GM19455 (cell line): ENCODE data around the gene TMEM141.
A peak's percentile ranks its signal among the peaks of the same experiment; 100 is the strongest.
"Not testable (repeated sequence)": the region's sequence is repeated elsewhere in the genome, so short reads cannot be mapped to it uniquely, and the experiment has no call there.

Experiments
- ATAC-seq: cut with Tn5 transposase; IDR thresholded peaks from one replicate; pipeline ENCODE4 v1.9.1; 2021; ENCODE audit not compliant: unreplicated experiment

Gene TMEM141

GRCh38 chr9:136831002-136831719, 40.0 kb downstream of the TMEM141 start:
- no peak for ATAC-seq

- no peak for ATAC-seq
Measured at GRCh38 chr9:136831720-136832104, 40.6 kb downstream of the TMEM141 start.

- no peak for ATAC-seq
Measured at GRCh38 chr9:136832581-136832980, 41.4 kb downstream of the TMEM141 start.

- not testable (repeated sequence) for ATAC-seq
Measured at GRCh38 chr9:136833381-136834048, 42.4 kb downstream of the TMEM141 start.

- no peak for ATAC-seq
Measured at GRCh38 chr9:136835162-136835931, 44.2 kb downstream of the TMEM141 start.

GRCh38 chr9:136835932-136836904, 45.1 kb downstream of the TMEM141 start:
- no peak for ATAC-seq

GRCh38 chr9:136837146-136837855, 46.2 kb downstream of the TMEM141 start:
- ATAC-seq = no peak

- ATAC-seq = not testable (repeated sequence)
Measured at GRCh38 chr9:136837856-136838277, 46.7 kb downstream of the TMEM141 start.

GRCh38 chr9:136838314-136839228, 47.4 kb downstream of the TMEM141 start:
- no peak for ATAC-seq

GRCh38 chr9:136839229-136840139, 48.3 kb downstream of the TMEM141 start:
- no peak for ATAC-seq

GRCh38 chr9:136840140-136840876, 49.2 kb downstream of the TMEM141 start:
- ATAC-seq = no peak

GRCh38 chr9:136840877-136841645, 49.9 kb downstream of the TMEM141 start:
- ATAC-seq = no peak

GRCh38 chr9:136841646-136842379, 50.7 kb downstream of the TMEM141 start:
- ATAC-seq = not testable (repeated sequence)

GRCh38 chr9:136842380-136842948, 51.3 kb downstream of the TMEM141 start, which contains the start of gene AJM1:
TSS of gene AJM1 (plus strand) at chr9:136842478. CDS start at chr9:136844415, 1,937 bp downstream.
- peak; percentile 70 for ATAC-seq
